Measurements from ENCODE around the gene PHLDB1.
"Not testable (repeated sequence)": the region's sequence is repeated elsewhere in the genome, so short reads cannot be mapped to it uniquely, and the experiment has no call there.

Gene PHLDB1

DNA sequence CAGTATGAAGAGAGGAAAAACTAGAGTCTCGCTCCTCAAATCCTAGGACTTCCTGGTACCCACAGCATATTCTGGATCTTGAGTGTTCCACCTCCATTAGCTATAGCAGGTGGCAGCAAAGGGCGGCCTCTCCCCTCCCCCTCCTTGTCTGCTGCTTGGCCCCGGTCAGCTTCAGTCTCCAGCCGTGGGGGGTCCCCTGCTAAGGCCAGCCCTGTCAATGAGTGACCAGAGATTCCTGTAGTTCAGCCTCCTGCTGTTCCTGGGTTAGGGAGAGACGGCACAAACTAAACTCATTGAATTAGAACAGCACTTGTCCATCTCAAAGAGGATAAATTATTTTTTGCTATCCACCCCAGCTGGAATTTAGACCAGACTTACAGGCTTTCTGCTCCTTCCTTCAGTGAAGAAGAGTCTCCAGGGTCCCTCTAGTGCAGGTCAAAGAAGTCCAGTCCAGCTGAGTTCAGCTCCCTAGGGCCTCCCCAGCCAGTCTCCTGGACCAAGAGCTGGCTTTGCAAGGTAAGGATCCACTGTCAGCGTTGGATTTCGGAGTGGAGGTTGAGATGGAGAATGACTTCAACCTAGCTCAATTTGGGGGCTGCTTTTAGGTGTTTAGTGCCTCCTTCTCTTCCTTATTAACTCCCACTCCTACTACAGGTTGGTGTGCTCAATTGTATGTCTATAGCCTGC lies 1.1 kb upstream of the PHLDB1 start:
- no peak for DNase-seq

DNA sequence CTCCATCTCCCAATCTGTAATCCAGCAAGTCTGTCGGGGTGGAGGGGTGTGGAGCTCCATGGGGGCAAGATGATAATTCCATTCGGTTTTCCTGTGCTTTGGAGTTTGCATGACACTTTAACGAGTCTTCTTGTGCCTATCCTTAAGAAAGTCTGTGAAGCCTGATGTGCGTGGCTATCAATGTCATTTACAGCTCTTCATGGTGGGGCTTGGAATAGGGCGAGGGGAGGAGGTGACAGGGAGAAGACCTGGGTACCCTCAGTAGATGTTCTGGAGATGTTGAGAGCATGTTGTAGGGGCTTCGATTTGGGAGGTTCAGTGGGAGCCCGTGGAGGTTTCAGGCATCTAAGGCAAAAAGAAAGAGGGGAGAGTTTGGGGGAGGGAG lies 579 bp upstream of the PHLDB1 start:
- DNase-seq = no peak

DNA sequence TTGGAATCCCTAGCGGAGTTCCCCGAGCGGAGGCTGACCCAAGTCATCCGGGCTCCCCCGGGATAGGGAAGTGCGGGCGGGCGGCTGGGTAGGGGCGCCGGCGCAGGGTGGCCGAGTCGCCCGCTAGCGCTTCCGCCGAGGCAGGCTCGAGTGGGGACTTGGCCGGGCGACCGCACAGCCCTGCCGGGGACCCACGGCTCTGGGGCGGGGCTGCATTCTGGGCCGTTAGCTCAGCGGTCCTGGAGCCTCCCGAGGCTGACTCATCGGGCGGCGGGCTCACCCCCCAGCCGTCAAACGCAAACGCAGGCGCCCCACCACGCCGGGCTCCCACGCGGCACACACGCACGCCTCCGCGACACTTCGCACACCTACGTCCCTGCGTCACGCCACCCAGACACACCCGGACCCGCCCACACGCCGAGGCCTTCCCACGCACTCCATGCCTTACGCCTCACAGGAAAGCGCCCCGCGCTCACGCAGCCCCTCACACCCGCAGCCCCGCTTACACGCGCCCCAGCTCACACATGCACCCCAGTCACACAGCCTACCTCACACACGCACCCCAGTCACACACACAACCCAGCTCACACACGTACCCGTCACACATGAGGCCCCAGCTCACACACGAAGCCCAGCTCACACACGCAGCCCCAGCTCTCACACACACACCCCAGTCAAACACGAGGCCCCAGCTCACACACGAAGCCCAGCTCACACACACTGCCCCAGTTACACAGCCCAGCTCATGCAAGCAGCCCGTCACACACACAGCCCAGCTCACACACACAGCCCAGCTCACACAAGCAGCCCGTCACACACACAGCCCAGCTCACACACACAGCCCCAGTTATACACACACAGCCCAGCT lies 1.2 kb downstream of the PHLDB1 start:
- DNase-seq = peak; percentile 93

DNA sequence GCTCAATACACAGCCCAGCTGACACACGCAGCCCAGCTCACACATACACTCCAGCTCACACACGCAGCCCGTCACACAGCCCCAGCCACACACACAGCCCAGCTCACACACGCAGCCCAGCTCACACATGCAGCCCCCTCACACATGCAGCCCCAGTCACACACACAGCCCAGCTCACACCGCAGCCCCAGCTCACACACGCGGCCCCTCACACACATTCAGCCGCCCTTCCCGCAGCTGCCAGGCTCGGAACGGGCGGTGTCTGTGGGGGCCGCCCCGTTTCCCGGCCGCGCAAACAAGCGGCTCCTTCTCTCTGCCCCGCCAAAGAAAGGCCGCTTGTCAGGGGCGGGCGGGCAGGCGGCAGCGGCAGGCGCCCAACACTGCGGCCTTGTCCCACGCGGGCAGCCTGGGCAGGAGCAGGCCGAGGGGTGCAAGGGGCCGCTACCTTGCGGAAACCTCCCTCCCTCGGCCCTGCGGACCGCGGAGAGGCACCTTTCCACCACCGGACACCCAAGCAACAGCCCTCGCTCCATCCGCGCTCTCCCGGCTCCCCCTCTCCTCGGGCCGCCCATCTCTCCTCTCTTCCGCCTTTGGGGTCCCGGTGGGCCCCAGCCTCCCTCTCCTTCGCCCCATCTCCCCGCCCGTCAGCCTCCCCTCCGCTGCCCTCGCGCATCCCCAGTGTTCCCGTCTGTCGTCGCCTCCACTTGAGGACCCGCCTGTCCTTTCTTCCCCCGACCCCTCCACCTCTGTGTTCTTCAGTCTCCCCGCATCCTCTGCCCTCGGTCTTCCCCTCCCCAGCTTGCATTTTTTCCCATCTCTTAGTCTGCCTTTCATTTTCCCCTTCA lies 2.2 kb downstream of the PHLDB1 start:
- peak; percentile 37 for DNase-seq

- peak; percentile 27 for DNase-seq
Measured at GRCh38 chr11:118610225-118610772, 2.9 kb downstream of the PHLDB1 start.

DNA sequence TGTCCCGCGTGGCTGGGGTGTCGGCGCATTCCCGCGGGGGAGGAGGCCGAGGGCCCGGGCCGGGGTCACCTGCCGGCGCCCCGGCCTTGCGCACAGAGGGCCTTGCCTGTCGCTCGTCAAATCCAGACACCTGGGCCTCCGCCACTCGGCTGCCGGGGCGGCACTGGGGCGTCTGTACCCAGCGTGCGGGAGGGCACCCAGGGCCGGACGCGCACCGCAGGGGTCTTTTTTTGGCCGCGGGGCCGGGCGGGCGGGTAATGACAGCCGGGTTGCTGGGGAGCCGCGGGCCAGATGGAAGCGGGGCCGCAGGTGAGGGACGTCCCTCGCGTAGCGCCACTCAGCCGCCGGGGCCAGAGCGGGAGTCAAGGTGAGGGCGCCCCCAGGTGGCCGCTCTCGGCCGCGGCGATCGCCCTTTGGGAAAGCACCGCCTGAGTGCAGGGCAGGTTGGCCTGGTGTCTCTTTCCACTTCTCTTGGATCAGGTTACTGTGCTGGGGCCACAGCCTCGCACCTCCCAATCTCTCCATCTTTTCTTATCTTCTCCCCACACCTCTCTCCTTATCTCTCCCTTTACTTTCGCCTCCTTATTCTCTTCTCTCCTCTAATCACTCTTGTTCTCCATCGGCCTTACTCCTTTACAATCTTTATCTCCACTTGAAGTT lies 3.5 kb downstream of the PHLDB1 start:
- peak; percentile 90 for DNase-seq

DNA sequence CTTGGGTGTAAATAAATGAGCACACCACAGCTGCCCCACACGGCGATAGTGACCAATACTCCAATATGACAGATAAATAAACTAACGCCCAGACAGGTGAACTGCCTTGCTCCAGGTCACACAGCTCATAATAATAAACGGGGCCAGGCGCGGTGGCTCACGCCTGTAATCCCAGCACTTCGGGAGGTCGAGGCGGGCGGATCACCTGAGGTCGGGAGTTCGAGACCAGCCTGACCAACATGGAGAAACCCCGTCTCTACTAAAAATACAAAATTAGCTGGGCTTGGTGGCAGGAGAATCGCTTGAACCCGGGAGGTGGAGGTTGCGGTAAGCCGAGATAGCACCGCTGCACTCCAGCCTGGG lies 4.0 kb downstream of the PHLDB1 start:
- DNase-seq = not testable (repeated sequence)

DNA sequence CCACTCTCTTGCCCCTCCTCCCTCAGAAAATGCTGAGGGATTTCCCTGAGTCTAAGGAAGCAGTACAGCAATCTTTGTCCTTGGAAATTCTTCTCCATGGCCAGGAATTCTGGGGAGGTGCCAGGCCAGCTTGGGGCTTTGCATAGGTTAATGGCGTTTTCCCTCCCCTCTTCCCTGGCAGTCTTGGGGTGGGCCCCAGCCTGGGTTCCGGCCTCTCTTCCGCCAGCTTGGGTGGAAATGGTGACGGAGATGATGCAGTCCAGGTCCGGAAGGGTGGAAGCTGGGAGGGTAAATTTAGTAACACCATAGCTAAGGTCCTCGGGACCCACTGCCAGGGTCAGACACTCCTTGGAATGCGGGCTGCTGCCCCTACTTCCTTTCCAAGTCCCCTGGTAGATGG lies 5.0 kb downstream of the PHLDB1 start:
- no peak for DNase-seq

- DNase-seq = no peak
Measured at GRCh38 chr11:118614511-118614910, 7.1 kb downstream of the PHLDB1 start.

GRCh38 chr11:118615282-118615975 lies 8.0 kb downstream of the PHLDB1 start:
- DNase-seq = no peak

DNA sequence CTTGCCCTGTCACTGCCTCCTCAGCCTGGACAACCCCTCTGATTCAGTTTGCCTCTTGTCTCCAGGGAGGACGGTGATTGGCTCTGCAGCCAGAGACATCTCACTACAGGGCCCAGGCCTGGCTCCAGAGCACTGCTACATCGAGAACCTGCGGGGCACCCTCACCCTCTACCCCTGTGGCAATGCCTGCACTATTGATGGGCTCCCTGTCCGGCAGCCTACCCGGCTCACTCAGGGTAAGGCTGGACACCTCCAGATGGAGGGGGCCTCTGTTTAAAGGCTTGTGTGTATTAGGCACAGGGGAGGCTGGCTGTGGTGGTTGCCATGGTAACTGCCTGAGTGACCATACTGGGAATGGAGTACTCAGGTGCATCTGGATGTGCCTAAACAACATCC lies 8.6 kb downstream of the PHLDB1 start:
- DNase-seq = no peak

GRCh38 chr11:118618115-118618990 lies 10.9 kb downstream of the PHLDB1 start:
- no peak for DNase-seq

- no peak for DNase-seq
Measured at GRCh38 chr11:118618991-118619375, 11.6 kb downstream of the PHLDB1 start.

- DNase-seq = no peak
Measured at GRCh38 chr11:118619444-118620197, 12.2 kb downstream of the PHLDB1 start.

DNA sequence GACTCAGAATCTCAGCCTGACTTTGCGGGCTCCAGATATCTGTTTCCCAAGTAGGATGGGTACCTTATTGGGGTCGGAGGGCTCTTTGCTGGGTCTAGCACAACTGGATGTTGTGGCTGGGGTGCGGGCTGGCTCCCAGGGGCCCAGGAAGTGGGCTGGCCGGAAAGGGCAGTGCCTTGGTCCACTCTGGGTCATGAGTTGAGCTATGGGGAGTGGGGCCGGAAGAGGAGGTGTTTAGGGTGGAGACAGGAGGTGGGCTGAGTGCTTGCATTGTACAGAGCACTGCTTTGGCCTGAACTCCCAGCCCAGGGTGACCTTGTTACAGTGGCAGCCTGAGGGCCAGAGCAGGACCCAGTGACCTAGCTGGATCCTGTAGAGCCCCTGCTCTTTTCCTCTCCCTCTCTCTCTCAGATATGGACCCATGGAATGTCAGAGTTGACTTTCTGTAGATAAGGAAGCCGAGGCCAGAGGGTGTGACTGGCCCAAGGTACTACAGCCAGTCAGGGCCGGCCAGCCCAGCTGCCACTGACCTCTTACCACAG lies 13.2 kb downstream of the PHLDB1 start:
- no peak for DNase-seq

- DNase-seq = peak; percentile 27
Measured at GRCh38 chr11:118621071-118621783, 13.8 kb downstream of the PHLDB1 start.

DNA sequence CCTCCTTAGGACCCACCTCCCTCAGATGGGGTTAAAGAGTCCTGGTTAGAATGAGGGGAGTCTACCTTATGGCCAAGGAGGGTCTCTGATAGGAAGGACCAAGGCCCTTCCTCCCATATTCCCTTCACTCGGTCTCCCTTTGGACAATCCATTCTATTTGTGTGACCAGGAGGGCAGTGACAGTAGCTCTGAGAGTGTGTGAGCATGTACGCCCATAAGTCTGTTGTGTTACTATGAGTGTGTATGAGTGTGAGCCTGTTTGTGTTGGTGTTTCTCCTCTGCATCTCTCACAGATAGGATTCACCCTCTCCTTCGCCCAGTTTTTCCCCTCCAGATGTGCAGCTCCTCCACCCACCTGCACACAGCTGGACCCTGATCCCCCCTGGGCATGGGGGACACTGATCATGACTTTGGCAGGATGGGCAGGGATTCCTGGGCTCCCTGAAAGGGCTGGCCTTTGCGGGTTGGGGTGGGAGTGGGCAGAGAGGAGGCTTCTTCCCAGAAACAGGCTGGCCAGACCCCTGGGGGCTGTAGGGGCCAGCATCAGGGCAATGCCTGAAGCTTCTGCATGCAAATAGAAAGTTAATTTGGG lies 14.5 kb downstream of the PHLDB1 start:
- no peak for DNase-seq

DNA sequence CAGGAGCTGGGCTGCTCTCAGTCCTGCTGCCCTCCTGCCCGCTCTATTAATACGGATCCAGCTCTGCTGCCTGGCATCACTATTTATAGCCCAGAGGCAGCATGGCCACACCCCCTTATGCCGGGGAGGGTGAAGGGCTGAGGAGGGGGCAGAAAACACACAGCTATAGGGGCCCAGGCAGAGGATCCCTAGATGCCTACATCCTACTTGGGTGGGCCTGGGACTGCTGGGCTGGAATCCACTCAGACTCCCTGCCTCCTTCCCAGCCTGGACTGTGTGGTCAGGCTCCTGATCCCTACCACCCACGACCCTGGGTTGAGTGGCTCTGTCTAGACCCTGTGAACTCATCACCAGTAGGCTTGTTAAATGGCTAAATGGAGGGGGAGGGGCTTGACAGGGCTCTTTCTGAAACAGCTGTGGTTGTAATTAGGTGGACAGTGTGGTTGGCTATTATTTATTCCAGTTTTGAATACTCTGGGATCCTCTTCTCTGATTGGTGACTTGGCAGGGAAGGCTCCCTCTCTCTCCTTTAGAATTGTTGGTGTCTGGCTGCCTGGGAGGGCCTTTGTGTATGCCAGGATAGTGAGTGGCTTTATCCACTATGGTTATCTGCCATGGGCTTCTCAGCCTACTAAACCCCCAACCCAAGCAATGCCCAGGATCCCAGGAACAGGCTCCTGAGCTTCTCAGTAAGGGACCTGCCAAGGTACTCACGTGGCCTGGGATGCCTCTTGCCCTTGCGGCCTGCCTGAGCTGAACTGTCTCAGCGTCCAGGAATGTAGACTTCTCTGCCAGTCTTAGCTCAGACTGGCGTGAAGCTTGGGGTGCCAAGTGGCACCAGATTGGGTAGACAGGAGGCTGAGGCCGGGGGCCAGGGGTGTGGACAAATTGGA lies 15.2 kb downstream of the PHLDB1 start:
- DNase-seq = no peak

All from CD4-positive, alpha-beta T cell treated with Interleukin-17A for 4 hours (primary cell).